ENCODE measurements around the gene CHDH.

The CHDH gene

DNA sequence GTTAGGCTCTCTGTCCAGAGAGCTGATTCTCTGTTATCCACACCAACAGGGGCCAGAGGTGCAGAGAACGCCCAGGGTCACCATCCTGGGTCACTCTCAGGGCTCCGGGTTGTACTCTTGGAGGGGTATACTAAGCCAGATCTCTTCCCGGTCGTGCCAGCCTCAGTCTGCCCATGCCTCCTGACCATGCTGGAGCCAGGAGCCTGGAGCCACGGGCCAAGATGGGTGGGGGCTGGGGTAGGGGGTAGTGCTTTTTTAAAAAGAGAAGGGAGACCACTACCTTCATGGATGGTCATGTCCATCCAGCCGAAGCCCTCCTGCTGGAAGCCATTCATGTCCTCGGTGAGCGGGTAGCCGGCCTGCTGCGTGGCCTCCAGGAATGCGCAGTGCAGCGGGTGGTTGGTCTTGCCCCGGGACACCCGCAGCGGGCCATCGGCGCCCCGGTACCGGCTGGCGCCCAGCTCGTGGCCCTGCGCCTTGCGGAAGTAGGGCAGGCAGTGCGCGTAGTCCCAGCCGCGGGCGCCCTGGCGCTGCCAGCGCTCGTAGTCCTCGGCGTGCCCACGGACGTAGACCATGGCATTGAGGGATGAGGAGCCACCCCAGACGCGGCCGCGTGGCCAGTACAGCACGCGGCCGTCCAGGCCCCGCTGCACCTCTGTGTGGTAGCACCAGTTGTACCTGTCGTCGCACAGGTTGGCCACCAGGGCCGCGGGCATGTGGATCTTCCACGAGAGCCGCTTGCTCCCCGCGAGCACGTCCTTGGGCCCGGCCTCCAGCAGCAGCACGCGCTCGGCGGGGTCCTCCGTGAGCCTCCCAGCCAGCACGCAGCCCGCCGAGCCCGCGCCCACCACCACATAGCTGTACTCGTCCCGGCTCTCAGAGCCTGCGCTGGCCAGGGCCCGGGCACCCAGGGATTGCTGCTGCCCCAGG is 22.9 kb downstream of the CHDH start:
- no peak for DNase-seq

DNA sequence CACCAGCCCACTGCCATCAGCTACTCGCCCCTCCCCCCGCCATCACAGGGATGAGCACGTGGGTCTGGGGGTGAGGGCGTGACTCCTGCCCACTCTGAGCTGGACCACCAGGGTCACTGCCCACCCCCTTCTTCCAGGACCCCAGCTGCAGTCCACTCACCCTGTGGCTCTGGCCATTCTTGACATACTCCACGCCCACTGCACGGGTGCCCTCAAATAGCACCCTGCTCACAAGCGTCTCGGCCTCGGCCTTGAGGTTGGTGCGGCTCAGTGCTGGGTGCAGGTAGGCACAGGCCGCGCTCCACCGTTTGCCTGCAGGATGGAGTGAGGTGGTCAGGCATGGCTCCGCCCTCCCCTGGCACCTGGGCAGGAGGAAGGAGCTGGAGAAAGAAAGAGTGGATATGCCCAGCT is 23.9 kb downstream of the CHDH start:
- no peak for DNase-seq

DNA sequence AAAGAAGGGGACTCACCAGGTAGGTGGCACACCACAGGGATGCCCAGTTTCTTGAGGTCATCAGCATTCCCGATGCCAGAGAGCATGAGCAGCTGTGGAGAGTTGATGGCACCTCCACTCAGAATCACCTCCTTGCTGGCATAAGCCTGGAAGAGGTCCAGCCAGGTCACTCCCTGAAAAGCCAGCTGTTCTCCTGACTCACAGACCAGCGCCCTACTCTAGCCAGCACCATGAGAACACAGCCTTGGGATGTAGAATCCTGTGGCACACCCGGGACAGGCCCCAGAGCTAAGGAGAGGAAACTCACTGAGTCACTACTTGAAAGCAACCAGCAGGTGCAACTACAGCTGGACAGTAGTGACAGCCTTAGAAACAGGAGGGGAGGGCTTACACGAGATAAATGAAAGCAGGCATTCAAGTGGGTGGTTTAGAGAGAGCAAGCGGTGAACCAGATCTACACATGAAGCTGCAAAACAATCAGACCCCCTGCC is 24.5 kb downstream of the CHDH start:
- DNase-seq, result no peak

- DNase-seq, result no peak
Measured at GRCh38 chr3:53820756-53821580, 25.3 kb downstream of the CHDH start.

GRCh38 chr3:53820084-53820483 is 26.1 kb downstream of the CHDH start:
- no peak for DNase-seq

GRCh38 chr3:53819163-53819868 is 26.9 kb downstream of the CHDH start:
- no peak for DNase-seq

GRCh38 chr3:53818221-53819162 is 27.7 kb downstream of the CHDH start:
- no peak for DNase-seq

DNA sequence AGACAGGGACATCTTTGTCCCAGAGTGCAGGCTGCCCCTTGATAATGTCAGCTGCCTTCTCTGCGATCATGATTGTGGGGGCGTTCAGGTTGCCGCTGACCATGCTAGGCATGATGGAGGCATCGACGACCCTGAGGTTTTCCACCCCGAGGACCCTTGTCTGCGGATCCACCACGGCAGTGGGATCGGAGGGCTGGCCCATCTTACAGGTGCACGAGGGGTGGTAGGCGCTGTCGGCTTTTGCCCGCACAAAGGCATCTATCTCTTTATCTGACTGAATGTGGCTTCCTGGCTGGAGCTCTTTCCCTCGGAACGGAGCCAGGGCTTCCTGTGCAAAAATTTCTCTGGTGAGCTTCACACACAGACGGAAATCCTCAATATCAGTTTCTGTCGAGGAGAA is 28.4 kb downstream of the CHDH start:
- no peak for DNase-seq

- DNase-seq, result no peak
Measured at GRCh38 chr3:53817211-53817610, 29.0 kb downstream of the CHDH start.

- no peak for DNase-seq
Measured at GRCh38 chr3:53816425-53816824, 29.8 kb downstream of the CHDH start.

DNA sequence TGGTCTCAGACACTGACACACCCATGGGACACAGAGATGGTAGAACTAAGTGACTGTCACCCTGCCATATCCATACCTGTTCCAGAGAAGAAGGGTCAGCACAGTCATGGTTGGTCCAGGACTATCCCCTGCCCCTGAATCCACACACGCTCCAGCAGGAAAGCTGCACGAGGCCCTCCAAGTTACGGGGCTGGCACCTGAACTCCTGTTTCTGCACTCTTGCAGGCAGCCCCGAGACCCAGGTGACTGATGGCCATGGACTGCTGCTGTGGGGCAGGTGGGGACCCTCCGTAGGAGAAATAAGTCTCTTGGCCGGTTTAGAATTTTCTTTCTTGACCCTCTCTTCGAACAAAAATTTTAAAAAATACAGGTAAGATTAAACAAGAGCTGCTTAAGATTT is 30.6 kb downstream of the CHDH start:
- DNase-seq, result no peak

DNA sequence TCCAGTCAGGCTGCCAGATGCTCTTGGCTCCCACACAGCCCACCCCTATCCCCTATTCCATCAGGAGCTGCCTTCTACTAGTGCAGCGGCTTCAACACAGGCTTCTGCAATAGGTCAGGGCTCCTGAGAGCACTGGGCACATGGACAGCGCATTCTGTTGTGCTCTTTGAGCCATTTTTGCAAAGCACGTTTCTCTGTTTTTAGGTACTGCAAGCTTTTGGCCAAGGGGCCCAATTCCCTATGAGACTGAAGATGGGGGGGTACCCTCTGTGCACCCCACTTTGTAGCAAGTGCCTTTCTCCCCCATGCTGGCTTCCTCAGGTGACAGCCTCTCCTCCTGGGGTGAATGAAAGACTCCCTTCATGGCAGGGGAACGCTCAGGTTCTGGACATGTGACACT is 31.2 kb downstream of the CHDH start:
- no peak for DNase-seq

DNA sequence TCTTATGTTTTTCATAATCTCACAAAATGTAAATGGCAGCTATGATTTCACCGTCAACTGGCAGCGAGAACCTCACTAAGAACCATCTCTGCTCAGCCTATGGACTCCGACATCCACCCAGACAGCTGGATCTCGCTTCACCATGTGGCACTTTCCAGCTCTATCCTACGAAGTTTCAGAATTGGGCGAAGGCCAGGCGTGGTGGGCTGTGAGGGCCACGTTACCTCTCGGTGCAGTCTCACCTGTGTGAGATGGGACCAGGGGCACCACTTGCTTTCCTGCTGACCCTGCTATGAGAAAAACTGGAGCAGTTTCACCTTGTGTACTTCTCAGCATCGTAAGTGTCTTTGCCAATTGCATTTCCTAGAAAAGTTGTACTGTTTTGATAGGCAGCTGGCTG is 32.3 kb downstream of the CHDH start:
- no peak for DNase-seq

- DNase-seq, result no peak
Measured at GRCh38 chr3:53813229-53813628, 33.0 kb downstream of the CHDH start.

DNA sequence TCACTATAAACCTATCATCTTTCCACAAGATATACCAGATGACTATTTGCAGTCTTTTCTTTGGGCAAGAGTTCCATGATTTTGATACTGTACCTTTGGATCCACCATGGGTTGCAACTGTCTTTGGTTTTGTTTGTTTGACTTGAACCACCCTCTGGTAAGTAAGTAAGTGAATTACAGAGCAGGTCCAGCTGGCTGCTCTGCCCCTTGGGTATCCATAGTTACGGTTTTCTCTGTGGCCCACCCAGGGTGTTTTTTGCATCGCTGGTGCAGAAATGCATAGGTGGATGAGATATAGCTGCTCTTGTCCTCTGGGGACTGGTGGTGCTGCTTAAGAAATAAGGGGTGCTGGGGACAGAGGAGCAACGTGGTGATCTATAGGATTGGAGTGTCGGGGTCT is 33.8 kb downstream of the CHDH start:
- no peak for DNase-seq

- DNase-seq, result no peak
Measured at GRCh38 chr3:53811143-53811927, 34.9 kb downstream of the CHDH start.

DNA sequence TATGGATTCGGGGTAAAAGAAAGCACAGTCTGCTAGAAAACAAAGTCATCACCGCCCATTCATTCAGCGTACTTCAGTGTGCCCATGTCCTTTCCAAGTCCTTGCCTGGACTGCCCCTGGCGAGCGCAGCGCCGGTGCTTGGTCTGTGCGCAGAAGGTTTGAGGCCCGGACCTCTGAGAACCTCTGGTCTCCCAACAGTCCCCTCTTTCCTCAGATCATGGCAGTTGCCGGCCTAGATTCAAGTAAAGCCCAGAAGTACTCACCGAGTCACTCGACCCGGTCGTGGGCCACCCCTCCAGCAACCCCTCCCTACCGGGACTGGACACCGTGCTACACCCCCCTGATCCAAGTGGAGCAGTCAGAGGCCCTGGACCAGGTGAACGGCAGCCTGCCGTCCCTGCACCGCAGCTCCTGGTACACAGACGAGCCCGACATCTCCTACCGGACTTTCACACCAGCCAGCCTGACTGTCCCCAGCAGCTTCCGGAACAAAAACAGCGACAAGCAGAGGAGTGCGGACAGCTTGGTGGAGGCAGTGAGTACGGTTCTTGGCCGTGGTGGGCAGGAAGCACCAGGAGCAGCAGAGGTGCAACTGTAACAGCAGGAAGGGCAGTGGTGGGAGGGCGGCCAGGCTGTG is 36.3 kb downstream of the CHDH start:
- DNase-seq, result no peak

- no peak for DNase-seq
Measured at GRCh38 chr3:53809267-53809666, 37.0 kb downstream of the CHDH start.

DNA sequence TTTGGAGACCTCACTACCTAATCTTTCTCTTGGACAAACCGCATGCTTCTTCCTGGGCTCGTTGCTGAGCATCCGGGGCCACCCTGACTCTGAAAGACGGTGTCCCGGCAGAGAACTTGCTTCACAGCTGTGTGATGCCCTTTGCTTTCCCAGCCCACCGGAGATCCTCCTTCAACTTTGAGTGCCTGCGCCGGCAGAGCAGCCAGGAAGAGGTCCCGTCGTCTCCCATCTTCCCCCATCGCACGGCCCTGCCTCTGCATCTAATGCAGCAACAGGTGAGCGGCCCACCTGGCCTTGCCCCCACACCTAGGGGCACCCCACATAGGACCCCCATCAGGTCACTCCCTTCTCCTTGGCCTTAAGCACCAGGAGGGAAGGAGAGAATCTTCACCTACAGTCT is 37.7 kb downstream of the CHDH start:
- DNase-seq, result no peak

DNA sequence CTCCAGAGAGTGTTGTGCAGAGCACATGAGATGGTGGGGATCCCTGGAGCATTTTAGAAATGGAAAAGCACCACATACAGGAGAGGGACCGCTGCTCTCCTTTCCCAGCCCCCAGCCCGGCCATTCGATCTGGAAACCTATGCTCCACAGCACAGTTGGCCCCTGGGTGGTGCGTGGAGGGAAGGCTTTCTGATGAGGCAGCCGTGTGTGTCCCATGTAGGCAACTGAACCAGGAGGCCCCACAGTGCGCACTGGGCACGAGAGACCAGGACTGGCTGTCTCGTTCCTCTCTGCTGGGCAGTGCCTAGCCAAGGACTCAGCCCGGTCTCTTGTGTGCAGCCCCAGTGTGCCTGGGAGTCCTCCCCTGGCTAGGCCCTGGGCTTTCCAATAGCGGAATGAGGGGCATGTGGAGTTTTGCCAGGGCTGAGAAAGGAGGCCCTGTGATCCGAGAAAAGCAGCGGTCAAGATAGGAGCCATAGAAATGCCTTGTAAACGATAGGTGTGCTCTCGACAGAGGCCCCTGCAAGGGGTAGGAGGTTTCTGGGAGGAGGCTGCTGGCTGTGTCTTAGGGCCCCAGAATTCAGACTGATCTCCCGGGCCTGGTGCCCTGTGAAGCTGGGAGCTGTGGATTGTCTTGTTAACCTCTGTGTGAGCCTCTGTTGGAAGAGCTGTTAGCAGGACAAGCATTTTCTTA is 39.0 kb downstream of the CHDH start:
- no peak for DNase-seq

Measured in stimulated activated CD4-positive, alpha-beta T cell treated with anti-CD3 and anti-CD28 coated beads, Interleukin-4, amount 100 ng/mL, for 24 hours (primary cell).